GM10248 (cell line): ENCODE data around the gene DMRTB1.

Experiments used
- CTCF ChIA-PET: fragments of 300-600 bp; sonication (Branson Sonifier 250); formaldehyde crosslinking; extraction: SDS; loops from one replicate; lab custom pipeline; 2021; ENCODE audit warnings: antibody characterized with exemption; lab: Yijun Ruan, JAX
- POLR2A ChIA-PET: fragments of 350-650 bp; sonication (Branson Sonifier 250); formaldehyde crosslinking; extraction: SDS; loops from one replicate; lab custom pipeline; 2020; ENCODE audit warnings: antibody characterized with exemption; lab: Yijun Ruan, JAX
- DNase-seq: peaks from one replicate; pipeline ENCODE4 v3.0.0; 2012; ENCODE audit errors: extremely low spot score
- TF ChIP-seq, protein P1 (sequence below): IDR thresholded peaks from 2 replicates; pipeline ENCODE4 v1.5.1; 2012; ENCODE audit warnings: mild to moderate bottlenecking, low read depth; ENCODE audit errors: extremely low read depth, missing control alignments, control extremely low read depth

DMRTB1 gene

DNA sequence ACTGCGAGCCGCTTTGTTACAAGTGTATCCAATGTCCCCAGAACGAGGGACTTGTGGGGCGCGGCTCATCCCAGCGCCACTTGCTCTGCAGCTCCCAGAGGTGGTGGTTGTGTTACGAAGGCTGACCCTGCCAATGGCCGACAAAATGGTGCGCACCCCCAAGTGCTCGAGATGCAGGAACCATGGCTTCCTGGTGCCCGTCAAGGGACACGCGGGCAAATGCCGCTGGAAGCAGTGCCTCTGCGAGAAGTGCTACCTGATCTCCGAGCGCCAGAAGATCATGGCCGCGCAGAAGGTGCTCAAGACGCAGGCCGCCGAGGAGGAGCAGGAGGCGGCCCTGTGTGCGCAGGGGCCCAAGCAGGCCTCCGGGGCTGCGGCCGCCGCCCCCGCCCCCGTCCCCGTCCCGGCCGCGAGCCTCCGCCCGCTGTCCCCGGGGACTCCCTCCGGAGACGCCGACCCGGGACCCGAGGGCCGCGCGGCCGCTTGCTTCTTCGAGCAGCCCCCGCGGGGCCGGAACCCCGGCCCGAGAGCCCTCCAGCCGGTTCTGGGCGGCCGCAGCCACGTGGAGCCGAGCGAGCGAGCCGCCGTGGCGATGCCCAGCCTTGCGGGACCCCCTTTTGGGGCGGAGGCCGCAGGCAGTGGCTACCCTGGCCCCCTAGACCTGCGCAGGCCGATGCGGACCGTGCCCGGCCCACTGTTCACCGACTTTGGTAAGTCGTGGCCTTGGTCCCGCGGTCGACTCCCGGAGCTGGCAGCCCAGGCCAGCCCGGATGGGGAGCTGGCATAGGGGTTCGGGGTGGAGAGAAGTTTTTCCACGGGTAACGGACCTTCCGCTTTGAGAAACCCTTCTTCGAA, at the start of gene DMRTB1:
Gene DMRTB1, plus strand, starts transcription at position 79 of the 855 bp plus-strand sequence. Its CDS starts 55 bp downstream, at position 134.
- POLR2A ChIA-PET, result no interaction called here
- CTCF ChIA-PET, result interaction anchor here (0.9 kb wide), 1 partner anchor 10 kb away, joined by 3 read pairs; no protein-coding TSS in a partner anchor
- TF ChIP-seq, protein P1, sequence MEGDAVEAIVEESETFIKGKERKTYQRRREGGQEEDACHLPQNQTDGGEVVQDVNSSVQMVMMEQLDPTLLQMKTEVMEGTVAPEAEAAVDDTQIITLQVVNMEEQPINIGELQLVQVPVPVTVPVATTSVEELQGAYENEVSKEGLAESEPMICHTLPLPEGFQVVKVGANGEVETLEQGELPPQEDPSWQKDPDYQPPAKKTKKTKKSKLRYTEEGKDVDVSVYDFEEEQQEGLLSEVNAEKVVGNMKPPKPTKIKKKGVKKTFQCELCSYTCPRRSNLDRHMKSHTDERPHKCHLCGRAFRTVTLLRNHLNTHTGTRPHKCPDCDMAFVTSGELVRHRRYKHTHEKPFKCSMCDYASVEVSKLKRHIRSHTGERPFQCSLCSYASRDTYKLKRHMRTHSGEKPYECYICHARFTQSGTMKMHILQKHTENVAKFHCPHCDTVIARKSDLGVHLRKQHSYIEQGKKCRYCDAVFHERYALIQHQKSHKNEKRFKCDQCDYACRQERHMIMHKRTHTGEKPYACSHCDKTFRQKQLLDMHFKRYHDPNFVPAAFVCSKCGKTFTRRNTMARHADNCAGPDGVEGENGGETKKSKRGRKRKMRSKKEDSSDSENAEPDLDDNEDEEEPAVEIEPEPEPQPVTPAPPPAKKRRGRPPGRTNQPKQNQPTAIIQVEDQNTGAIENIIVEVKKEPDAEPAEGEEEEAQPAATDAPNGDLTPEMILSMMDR, result no peak
- DNase-seq, result no peak

DNA sequence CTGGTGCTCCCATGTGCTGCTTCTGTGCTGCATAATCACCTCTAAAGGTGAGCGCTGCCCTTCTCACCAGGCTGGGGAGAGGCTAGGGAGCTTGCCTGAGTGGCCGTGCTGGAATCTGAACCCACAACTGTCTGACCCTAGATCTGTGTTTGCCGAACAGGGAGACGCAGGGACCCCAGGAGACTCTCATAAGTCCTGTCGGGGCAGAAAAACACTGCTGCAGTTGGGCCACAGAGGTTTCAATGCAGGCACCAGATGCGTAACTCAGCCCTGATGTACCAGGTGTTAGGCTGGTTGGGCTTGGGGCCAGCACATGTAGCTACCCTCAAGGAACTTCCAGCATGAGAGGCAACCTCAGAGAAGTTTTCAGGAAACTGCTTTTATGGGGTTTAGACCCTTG, 49.5 kb upstream of the DMRTB1 start:
- no peak for DNase-seq
- ChIA-PET CTCF (interaction anchor here (0.9 to 6.4 kb wide), 2 partner anchors 14 to 147 kb away, joined by 3 to 42 read pairs; no protein-coding TSS in a partner anchor), POLR2A (no interaction called here)
- TF ChIP-seq, protein P1, result no peak

DNA sequence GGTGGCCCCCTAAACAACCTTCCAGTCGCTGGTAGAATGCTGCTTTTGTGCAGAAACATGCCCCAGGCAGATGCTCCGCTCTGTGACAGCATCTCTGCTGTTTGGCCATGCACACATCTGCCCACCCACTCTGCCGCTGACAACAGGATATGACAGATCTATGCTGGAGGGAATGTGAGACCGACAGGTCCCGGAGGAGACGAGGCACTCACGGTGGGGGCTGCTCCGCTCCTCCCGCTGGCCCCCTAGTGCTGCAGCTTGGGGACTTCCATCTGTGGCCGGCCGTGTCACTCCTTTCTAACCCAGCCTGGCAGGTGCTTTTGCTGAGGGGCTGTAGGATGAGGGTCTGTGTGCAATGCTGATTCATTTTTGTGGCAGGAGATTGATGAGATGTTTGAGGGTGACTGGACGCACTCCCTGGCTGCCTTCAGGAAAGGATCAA, 49.1 kb upstream of the DMRTB1 start:
- TF ChIP-seq, protein P1, result no peak
- ChIA-PET CTCF (interaction anchor here (6.4 kb wide), 1 partner anchor 15 kb away, joined by 42 read pairs; no protein-coding TSS in a partner anchor), POLR2A (no interaction called here)
- no peak for DNase-seq

DNA sequence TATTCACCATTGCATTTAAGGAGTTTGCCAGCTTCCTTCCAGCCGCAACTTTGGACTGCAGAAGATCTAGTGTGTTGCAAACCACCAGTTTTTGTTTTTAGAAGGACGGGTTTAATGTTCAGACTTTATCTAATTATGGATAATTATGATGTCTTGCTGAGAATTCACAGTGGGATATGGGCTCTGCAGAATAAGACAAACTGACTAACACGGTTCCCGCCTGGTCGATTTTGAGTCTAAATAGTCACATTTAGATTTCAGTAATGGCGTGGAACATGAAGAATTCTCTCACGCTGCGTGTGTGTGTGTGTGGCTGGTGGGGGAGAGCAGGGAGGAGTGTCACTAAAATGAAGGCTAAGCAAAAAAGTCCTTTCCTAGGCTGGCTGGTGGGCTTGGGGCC, 48.5 kb upstream of the DMRTB1 start:
- TF ChIP-seq, protein P1, result no peak
- ChIA-PET CTCF (interaction anchor here (6.4 kb wide), 1 partner anchor 15 kb away, joined by 42 read pairs; no protein-coding TSS in a partner anchor), POLR2A (no interaction called here)
- no peak for DNase-seq

DNA sequence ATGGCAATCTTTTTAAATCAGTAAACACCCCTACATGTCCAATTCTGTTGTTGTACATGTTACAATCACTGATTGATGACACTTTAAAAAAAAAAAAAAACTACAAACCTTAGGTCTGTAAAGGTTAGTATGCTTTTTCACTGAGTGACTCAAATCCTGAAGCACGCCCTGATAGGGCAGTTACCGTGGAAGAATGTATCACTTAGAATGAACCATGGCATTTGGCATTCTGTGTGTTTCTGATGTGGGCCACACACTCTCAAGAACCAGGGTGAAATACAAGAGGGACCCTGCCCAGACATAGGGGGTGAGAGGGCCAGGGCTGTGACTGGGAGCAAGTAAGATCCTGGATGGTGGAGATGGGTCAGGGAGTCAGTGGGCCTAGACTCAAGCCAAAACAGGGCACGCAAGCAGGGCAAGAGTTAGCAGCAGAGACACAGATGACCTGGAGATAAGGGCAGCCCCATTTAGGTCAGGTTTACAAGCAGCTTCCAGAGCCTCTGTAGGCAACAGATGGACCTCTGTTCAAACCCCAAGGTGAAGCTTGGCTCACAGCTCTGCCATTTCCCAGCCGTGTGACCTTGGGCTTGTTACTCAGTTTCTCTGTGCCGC, 47.6 kb upstream of the DMRTB1 start:
- TF ChIP-seq, protein P1, result no peak
- POLR2A ChIA-PET, result no interaction called here
- DNase-seq, result no peak
- CTCF ChIA-PET, result interaction anchor here (3.0 kb wide), 1 partner anchor 18 kb away, joined by 13 read pairs; no protein-coding TSS in a partner anchor

DNA sequence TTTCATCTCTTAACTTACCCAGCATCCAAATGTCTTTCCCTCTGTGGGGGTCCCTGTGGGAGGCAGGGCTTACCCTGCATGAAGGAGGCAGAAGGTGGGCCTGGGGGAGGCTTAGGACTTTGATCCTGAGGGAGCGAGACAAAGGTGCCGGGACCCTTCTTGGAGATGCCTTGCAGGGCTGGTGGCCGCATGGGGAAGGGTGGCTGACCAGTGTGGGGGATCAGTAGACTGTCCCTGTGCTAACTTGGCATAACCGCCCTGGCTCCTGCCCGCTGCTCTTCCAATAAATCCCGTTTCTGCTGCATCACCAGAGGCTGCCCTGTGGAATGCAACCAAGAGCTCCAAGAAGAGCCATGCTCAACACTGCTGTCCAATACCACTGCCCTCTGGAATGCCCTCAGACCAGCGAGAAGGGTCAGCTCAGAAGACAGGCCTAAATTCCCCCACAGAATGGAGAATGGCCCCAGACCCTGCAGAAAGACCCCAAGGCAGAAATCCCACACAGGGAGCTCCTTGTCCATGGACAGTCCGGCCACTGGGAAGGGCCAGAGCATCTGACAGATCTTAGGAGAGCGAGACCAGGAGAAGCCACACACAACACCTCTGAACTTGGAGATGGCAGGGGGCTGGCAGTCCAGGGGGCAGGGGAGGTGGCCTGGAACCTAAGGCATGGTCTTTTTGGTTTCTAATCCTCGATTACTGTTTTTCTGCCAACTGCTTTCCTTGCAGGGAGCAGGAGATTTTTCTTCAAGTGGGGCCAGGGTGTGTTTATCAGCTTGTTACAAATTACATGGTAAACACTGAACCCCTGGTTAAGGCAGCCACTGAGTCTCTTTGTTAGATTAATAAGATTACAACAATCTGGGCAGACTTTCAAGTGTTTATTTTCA, 46.7 kb upstream of the DMRTB1 start:
- TF ChIP-seq, protein P1, result no peak
- ChIA-PET POLR2A (no interaction called here), CTCF (interaction anchor here (1.0 to 3.3 kb wide), 3 partner anchors 19 to 134 kb away, joined by 3 to 13 read pairs (median 12); no protein-coding TSS in a partner anchor)
- no peak for DNase-seq
